Lower lobe of right lung (tissue), 2 donors: Measurements from ENCODE around the gene RPP40. TPM values are rescaled to one million over a fixed set of nuclear protein-coding genes. Genes with fewer than 3 reads are reported as not detected.

Experiments
- ATAC-seq, 2 donors: fragments of 200-7000 bp; cut with Tn5 transposase; one replicate each; pipeline ENCODE4 v1.9.1; 2020 to 2022; ENCODE audit warnings: mild to moderate bottlenecking in 2 of 2, moderate library complexity in 2 of 2
- DNase-seq: peaks from one replicate; pipeline ENCODE4 v3.0.0-alpha.2; 2020
- H3K27ac ChIP-seq: fragments of 200-600 bp; one replicate; pipeline ENCODE4 v1.8.0; 2022
- H3K27me3 ChIP-seq: fragments of 200-600 bp; one replicate; pipeline ENCODE4 v1.8.0; 2022; ENCODE audit warnings: low read depth
- H3K36me3 ChIP-seq: fragments of 200-600 bp; one replicate; pipeline ENCODE4 v1.8.0; 2022; ENCODE audit warnings: mild to moderate bottlenecking
- H3K4me1 ChIP-seq: fragments of 200-600 bp; one replicate; pipeline ENCODE4 v1.8.0; 2022
- H3K4me3 ChIP-seq: fragments of 200-600 bp; one replicate; pipeline ENCODE4 v1.8.0; 2022; ENCODE audit warnings: mild to moderate bottlenecking
- H3K9me3 ChIP-seq: fragments of 200-600 bp; one replicate; pipeline ENCODE4 v1.8.0; 2022
- intact Hi-C: fragments of 100-400 bp; cut with DNase I; formaldehyde crosslinking; loops from one replicate; pipeline ENCODE4 v1.11.0; 2022
- total RNA-seq: library from RNA; stranded (reverse); fragmentation: NEBNext Ultra II Directional; extraction: Animal tissue kit (Norgen Biotek cat#: 25700); gene quantifications from one replicate; pipeline ENCODE4 v1.2.1, GENCODE V29; 2021
- TF ChIP-seq, protein P1 (sequence below): fragments of 200-600 bp; IDR thresholded peaks from one replicate; pipeline ENCODE4 v1.8.0; 2022; ENCODE audit warnings: antibody characterized with exemption, mild to moderate bottlenecking
- donor health status: DM: no; HTN: yes; CAD: no; lungs with severe emphysema.

The RPP40 gene
- total RNA-seq, 1 donor from 2014 or later: 2.5 TPM

DNA sequence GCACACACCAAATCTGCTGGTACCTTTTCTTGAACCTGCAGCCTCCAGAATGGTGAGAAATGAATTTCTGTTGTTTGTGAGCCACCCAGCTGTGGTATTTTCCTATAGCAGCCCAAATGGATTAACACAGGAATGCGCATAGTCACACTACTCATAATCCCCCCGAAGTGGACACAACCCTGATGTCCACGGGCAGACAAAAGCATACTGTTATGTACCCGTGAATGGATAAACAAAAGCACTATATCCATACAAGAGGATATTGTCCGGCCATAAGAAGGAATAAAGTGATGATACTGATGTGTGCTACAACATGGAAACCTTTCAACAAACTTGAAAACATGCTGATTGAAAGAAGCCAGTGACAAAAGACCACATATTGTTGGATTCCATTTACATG is 25.1 kb upstream of the RPP40 start:
- intact Hi-C loops: no loop called here
- TF ChIP-seq, protein P1, sequence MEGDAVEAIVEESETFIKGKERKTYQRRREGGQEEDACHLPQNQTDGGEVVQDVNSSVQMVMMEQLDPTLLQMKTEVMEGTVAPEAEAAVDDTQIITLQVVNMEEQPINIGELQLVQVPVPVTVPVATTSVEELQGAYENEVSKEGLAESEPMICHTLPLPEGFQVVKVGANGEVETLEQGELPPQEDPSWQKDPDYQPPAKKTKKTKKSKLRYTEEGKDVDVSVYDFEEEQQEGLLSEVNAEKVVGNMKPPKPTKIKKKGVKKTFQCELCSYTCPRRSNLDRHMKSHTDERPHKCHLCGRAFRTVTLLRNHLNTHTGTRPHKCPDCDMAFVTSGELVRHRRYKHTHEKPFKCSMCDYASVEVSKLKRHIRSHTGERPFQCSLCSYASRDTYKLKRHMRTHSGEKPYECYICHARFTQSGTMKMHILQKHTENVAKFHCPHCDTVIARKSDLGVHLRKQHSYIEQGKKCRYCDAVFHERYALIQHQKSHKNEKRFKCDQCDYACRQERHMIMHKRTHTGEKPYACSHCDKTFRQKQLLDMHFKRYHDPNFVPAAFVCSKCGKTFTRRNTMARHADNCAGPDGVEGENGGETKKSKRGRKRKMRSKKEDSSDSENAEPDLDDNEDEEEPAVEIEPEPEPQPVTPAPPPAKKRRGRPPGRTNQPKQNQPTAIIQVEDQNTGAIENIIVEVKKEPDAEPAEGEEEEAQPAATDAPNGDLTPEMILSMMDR: no peak
- Histone ChIP-seq H3K27ac (no peak overlapping the region), H3K4me1 (peaks cover 12% of the 10 kb centered on the region), H3K36me3 (no peaks in the 10 kb centered on the region), H3K27me3 (no peaks in the 10 kb centered on the region), H3K4me3 (no peak overlapping the region), H3K9me3 (no peaks in the 10 kb centered on the region)
- DNase-seq (no peak), ATAC-seq (no peak)

DNA sequence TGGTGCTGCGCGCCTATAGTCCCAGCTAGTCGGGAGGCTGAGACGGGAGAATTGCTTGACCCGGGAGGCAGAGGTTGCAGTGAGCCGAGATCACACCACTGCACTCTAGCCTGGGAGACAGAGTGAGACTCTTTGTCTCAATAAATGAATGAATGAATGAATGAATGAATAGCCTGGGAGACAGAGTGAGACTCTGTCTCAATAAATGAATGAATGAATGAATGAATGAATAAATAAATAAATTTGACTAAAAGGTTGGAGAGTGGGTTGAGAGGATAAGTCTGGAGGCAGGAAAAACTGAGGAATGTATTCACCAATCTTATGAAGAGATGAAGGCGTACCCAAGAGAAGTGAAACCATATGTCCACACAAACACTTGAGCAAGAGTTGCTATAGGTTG is 24.5 kb upstream of the RPP40 start:
- TF ChIP-seq, protein P1: no peak
- Histone ChIP-seq H3K4me3 (no peak overlapping the region), H3K9me3 (no peaks in the 10 kb centered on the region), H3K36me3 (no peaks in the 10 kb centered on the region), H3K4me1 (peaks cover 12% of the 10 kb centered on the region), H3K27me3 (no peaks in the 10 kb centered on the region), H3K27ac (no peak overlapping the region)
- intact Hi-C loops: no loop called here
- ATAC-seq (no peak), DNase-seq (no peak)

DNA sequence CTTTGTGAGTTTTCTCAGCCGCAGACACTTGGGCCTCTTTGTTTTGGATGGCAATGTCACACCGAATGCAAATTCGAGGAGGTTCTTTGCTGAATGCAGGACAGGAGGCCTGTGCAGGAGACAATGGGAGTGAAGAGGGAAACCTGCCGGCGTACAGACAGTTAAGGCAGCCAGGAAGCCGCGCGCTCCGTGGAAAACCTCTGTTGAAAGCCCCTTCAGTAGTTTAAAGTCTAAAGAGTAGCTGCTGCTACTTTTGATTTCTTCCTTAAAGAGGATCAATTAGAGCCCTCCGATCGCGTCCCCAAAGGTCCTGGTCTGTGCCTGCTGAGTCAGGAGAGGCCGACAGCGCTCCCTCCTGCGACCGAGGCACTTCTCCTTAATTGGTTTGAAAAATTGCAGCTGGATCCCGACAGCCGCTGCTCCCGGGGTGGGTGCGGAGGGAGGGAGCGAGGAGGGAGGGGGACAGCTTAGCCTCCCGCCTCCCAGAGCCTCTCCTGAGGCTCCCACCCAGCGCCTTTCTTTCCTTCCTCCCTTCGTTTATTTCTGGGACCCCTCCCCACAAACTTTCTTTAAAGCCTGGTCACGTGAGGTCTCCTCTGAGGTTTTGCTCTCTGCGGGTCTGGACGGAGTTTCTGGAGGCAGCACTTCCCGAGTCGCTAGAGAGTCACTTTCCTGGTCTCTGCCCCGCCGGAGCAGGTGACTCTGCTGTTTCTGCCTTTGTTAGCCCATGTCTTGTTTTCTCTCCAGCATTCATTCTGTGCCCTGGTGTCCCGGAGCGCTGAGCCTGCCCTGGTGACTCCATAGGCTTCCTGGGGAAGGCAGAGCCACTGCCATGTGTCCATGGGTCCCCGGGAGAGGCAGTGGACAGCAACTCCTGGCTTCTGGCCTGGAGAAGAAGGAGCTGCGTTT is 22.3 kb upstream of the RPP40 start:
- ATAC-seq (peak; percentile 72 to 77), DNase-seq (peak; percentile 62)
- intact Hi-C loops: no loop called here
- no peaks in the 10 kb centered on the region for H3K36me3 ChIP-seq
- H3K27me3 ChIP-seq: no peaks in the 10 kb centered on the region
- peaks cover 12% of the 10 kb centered on the region for H3K4me1 ChIP-seq
- TF ChIP-seq, protein P1: peak; percentile 14
- no peaks in the 10 kb centered on the region for H3K9me3 ChIP-seq
- peak overlapping the region; percentile 67 for H3K4me3 ChIP-seq
- H3K27ac ChIP-seq: peak overlapping the region; percentile 41

DNA sequence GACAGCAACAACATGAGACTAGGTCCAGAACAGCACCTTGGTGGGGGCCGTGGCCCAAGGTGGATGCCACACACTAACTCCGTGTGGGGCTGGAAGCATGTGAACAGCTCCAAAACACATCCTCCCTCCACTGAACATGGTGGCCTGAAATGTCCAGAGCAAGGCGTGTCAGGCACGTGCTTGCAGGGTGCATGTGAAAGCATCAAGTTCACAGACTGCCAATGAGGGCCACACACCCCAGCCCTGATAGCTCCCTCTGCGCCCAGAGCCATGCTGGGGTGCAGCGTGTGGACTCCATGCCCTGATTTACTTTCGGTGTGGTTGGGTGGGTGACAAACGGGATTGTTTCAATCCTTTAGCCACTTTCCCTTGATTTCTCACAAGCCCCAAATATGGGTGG is 20.1 kb upstream of the RPP40 start:
- Histone ChIP-seq H3K27me3 (no peaks in the 10 kb centered on the region), H3K4me3 (no peak overlapping the region), H3K4me1 (peaks cover 12% of the 10 kb centered on the region), H3K9me3 (no peaks in the 10 kb centered on the region), H3K27ac (no peak overlapping the region), H3K36me3 (no peaks in the 10 kb centered on the region)
- ATAC-seq: no peak
- TF ChIP-seq, protein P1: no peak
- DNase-seq: no peak
- intact Hi-C loops: no loop called here

DNA sequence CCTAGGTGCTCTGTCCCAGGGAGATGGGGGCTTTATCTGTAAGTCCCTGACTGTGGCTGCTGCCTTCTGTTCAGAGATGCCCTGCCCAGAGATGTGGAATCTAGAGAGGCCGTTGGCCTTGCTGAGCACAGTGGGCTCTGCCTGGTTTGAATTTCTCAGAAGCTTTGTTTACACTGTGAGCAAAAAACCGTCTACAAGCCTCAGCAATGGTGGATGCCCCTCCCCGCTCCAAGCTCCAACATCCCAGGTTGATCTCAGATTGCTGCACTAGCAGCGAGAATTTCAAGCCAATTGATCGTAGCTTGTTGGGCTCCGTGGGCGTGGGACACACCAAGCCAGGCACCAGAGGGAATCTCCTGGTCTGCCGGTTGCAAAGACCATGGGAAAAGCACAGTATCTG is 16.3 kb upstream of the RPP40 start:
- DNase-seq: no peak
- no peak for ATAC-seq
- Histone ChIP-seq H3K27ac (no peak overlapping the region), H3K27me3 (no peaks in the 10 kb centered on the region), H3K4me1 (no peaks in the 10 kb centered on the region), H3K4me3 (no peak overlapping the region), H3K36me3 (no peaks in the 10 kb centered on the region), H3K9me3 (no peaks in the 10 kb centered on the region)
- intact Hi-C loops: no loop called here
- TF ChIP-seq, protein P1: no peak
